ENCODE measurements around the gene MLLT11. TPM values are rescaled to one million over a fixed set of nuclear protein-coding genes. Genes with fewer than 3 reads are reported as not detected.
A peak's percentile ranks its signal among the peaks of the same experiment; 100 is the strongest.

Gene MLLT11
- total and polyA plus RNA-seq, 2 of the 4 experiments (the other 2 are of a cell fraction), result 3.6 to 17.5 TPM

- TF ChIP-seq SMC3 (IDR thresholded peaks at IDR 0.05; ENCODE audit: low read depth, low read length), result peak; percentile 18; the same call in 1 of the 2 replicates
- TF ChIP-seq NFE2L2 (IDR thresholded peaks at IDR 0.05; ENCODE audit: low read depth, low read length), result no peak
- peak; percentile 80; the same call in 1 of the 2 replicates for TF ChIP-seq CHD1 (IDR thresholded peaks at IDR 0.05; ENCODE audit: low read depth, low read length)
- peak; percentile 91 for TF ChIP-seq POLR2A (IDR thresholded peaks at IDR 0.05; ENCODE audit: low read depth, low read length)
Measured at GRCh38 chr1:151070474-151071276, 10.5 kb downstream of the MLLT11 start, which contains the start of gene GABPB2 (continued).

GRCh38 chr1:151072224-151072623 lies 12.0 kb downstream of the MLLT11 start:
- no peak overlapping the region for H2AK5ac ChIP-seq (ENCODE audit: low read depth, low read length)
- no peak overlapping the region for H3K4me3 ChIP-seq (ENCODE audit: insufficient read depth, low read depth, low read length)
- H4K91ac ChIP-seq (ENCODE audit: insufficient read depth, low read depth, low read length), result no peak overlapping the region
- H3K4me1 ChIP-seq (ENCODE audit: control insufficient read depth, insufficient read depth, low read length), result no peaks in the 10 kb centered on the region
- 96% methylated on average over 6 of the region's 13 CpGs; no CpG with 5 or more reads in 1 of the 2 experiments for WGBS, 2 experiments (ENCODE audit: extremely low coverage in 2 of 2, insufficient read length in 1 of 2)
- no peaks in the 10 kb centered on the region for H3K27me3 ChIP-seq (ENCODE audit: control insufficient read depth, insufficient read depth, low read length)
- no peaks in the 10 kb centered on the region for H3K9me1 ChIP-seq (ENCODE audit: insufficient read depth, low read length)
- ATAC-seq (ENCODE audit: low read depth), result no peak
- in situ Hi-C loops (cut with MboI; ENCODE audit: low sequenced_read_pairs) (no loop called here), intact Hi-C loops (cut with micrococcal nuclease) (loop anchor here (5.0 kb wide), 1 partner anchor 75 kb away; the partner anchor contains the start of gene SEMA6C), dilution Hi-C loops (cut with HindIII; ENCODE audit: low sequenced_read_pairs, unreplicated experiment) (no loop called here)
- no peak overlapping the region for H3K56ac ChIP-seq (ENCODE audit: extremely low read depth, insufficient read depth, low read length)
- POLR2A ChIA-PET (ENCODE audit: unreplicated experiment), result no interaction called here
- H2AFZ ChIP-seq (replicated peaks; ENCODE audit: low read length, poor library complexity), result no peak overlapping the region
- DNase-seq, result no peak
- no peaks in the 10 kb centered on the region for H3K9me3 ChIP-seq (ENCODE audit: control insufficient read depth, insufficient read depth, low read length)
- no peak overlapping the region for H4K5ac ChIP-seq (ENCODE audit: low read depth, low read length)
- no peak overlapping the region for H2BK5ac ChIP-seq (ENCODE audit: low read depth, low read length, poor library complexity, severe bottlenecking)
- no peaks in the 10 kb centered on the region for H4K20me1 ChIP-seq (ENCODE audit: insufficient read depth, low read length)
- no peak overlapping the region for H3K4me2 ChIP-seq (ENCODE audit: low read depth, low read length)
- CTCF ChIA-PET, result interaction anchor here (0.5 kb wide), 1 partner anchor 471 kb away, joined by 8 read pairs; no protein-coding TSS in a partner anchor
- BruUV-seq (replicated peaks), result no TSS peak
- H3K36me3 ChIP-seq (ENCODE audit: control insufficient read depth, insufficient read depth, low read length), result peaks cover 3% of the 10 kb centered on the region; the same call in 1 of the 2 replicates
- H2BK15ac ChIP-seq (ENCODE audit: low read depth, low read length), result no peak overlapping the region
- peaks cover 7 to 32% of the 10 kb centered on the region in 2 experiments for H3K79me1 ChIP-seq (ENCODE audit: low read depth in 1 of 2, low read length in 2 of 2)
- no peak overlapping the region for H2AK9ac ChIP-seq (replicated peaks; ENCODE audit: low read depth, low read length, poor library complexity)
- H2BK20ac ChIP-seq (ENCODE audit: low read depth, low read length), result no peak overlapping the region
- H3K27ac ChIP-seq (ENCODE audit: insufficient read depth, low read length), result no peak overlapping the region
- H3K23ac ChIP-seq (ENCODE audit: low read depth, low read length), result no peak overlapping the region
- no peak overlapping the region for H3K9ac ChIP-seq (ENCODE audit: low read depth, low read length)
- H4K8ac ChIP-seq (ENCODE audit: low read depth in 2 of 2, low read length in 2 of 2), result peak overlapping the region in 1 of 2 experiments; percentile 59; a peak in 2 of 4 replicates
- H2BK120ac ChIP-seq (ENCODE audit: low read depth, low read length), result no peak overlapping the region
- H3K14ac ChIP-seq (replicated peaks; ENCODE audit: low read depth, low read length), result no peak overlapping the region
- no peak overlapping the region for H3K18ac ChIP-seq (ENCODE audit: low read depth, low read length)
- no peak overlapping the region for H3K4ac ChIP-seq (ENCODE audit: low read depth, low read length)
- no peak for TF ChIP-seq MXI1 (IDR thresholded peaks at IDR 0.05; ENCODE audit: borderline replicate concordance, low read depth, low read length)
- TF ChIP-seq CTCF (conservative IDR thresholded peaks at IDR 0.05; ENCODE audit: low read depth, low read length), result no peak
- no peak for TF ChIP-seq RCOR1 (IDR thresholded peaks at IDR 0.05; ENCODE audit: insufficient replicate concordance, low read length)
- TF ChIP-seq, protein P1, sequence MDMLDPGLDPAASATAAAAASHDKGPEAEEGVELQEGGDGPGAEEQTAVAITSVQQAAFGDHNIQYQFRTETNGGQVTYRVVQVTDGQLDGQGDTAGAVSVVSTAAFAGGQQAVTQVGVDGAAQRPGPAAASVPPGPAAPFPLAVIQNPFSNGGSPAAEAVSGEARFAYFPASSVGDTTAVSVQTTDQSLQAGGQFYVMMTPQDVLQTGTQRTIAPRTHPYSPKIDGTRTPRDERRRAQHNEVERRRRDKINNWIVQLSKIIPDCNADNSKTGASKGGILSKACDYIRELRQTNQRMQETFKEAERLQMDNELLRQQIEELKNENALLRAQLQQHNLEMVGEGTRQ (IDR thresholded peaks at IDR 0.05; ENCODE audit: low read depth, low read length), result no peak
- TF ChIP-seq RAD21 (IDR thresholded peaks at IDR 0.05; ENCODE audit: low read length), result no peak
- TF ChIP-seq CEBPB (IDR thresholded peaks at IDR 0.05; ENCODE audit: low read depth, low read length), result no peak
- TF ChIP-seq RFX5 (IDR thresholded peaks at IDR 0.05; ENCODE audit: low read depth, low read length), result no peak
- no peak for TF ChIP-seq CHD1 (IDR thresholded peaks at IDR 0.05; ENCODE audit: low read depth, low read length)
- TF ChIP-seq BHLHE40 (IDR thresholded peaks at IDR 0.05; ENCODE audit: low read depth, low read length), result no peak
- TF ChIP-seq POLR2A (IDR thresholded peaks at IDR 0.05; ENCODE audit: low read depth, low read length), result no peak
- TF ChIP-seq SMC3 (IDR thresholded peaks at IDR 0.05; ENCODE audit: low read depth, low read length), result no peak

Measured in IMR-90 (cell line).